Stimulated activated CD4-positive, alpha-beta T cell treated with anti-CD3 and anti-CD28 coated beads, Interleukin-12 subunit alpha, Interleukin-12 subunit beta, amount 100 ng/mL, for 4 hours (primary cell): ENCODE data around the gene RPL7A.
A peak's percentile ranks its signal among the peaks of the same experiment; 100 is the strongest.
"Not testable (repeated sequence)": the region's sequence is repeated elsewhere in the genome, so short reads cannot be mapped to it uniquely, and the experiment has no call there.

Experiments used
- DNase-seq: peaks from one replicate; pipeline ENCODE4 v3.0.0-alpha.2; 2020

RPL7A gene

DNA sequence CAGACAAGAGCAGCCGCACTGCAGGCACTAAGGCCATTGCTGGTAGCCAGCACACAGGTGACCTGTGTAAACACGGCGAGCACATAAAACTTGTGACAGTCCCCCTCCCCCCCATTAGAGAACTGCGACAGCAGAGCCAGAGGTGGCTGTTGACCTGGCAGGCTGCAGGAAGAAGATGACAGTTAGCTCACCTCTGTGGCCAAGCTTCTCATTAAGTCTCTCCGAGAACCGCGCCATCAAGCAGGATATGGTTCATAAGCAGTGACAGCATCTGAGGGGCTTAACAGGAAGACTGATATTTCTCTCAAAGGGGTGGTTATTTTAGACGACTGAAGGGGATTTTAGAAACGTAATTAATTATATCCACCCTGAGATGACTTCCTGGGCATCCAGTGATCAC, 22.7 kb downstream of the RPL7A start:
- no peak for DNase-seq

DNA sequence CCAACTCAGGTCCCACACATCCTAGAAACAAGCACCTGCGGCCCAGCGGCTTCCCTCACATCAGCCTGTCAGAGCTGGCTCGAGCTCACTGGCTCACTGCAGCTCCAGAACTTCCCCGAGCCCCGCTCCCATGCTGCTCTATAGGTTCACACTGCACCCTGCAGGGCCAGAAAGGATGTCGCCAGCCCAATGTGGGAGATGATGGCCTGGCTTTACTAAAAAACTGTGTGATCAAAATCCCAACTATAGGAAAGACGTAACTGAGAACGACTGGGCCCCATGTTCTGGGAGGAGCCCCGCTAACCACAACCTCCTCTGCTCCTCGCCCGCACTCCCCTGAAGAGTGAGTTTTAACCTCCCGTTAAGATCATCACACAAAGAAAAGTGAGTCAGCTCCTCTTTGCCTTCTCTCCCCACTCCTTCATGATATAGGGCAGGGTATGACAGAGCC, 23.3 kb downstream of the RPL7A start:
- DNase-seq = peak; percentile 63

DNA sequence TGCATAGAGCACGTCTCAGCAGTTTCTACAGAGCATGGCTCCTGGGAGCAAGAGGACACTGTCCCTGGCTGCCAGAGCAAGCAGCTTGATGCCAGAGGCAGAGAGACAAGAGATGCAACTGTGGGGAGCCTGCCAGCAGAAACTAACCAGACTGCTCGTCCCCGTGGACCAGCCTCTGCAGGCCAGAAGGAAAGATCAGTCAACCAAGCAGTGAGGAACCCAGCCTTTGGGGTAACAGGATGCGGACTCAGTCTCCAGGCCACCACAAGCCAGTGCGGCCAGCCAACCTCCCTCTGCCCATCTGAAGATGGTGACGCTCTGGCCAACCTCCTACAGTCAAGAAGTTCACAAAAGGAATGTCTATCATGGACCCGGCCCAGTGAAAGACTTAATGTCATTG, 24.1 kb downstream of the RPL7A start:
- DNase-seq = no peak

DNA sequence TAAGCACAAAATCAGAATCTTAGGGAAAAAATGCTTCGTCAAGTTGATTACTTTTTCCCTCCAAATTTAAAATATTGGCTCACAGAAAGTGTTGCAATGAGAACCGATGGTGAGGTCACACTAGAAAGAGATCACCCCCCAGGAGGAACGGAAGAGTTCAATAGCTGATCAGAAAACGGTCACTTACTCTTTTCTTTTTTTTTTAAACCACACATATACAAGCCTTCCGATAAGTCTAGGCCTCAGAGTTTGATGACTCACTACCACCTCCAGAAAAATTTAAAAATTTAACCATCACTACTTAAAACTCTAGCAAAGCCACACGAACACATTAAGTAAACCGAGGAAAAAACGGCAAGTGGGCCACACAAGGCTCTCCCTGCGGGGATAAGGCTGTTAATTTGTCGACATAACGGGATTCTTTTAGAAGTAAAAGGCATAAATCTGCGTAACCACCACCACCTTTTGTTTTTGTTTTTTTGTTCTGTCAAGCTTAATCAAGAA, 26.6 kb downstream of the RPL7A start:
- DNase-seq = no peak

DNA sequence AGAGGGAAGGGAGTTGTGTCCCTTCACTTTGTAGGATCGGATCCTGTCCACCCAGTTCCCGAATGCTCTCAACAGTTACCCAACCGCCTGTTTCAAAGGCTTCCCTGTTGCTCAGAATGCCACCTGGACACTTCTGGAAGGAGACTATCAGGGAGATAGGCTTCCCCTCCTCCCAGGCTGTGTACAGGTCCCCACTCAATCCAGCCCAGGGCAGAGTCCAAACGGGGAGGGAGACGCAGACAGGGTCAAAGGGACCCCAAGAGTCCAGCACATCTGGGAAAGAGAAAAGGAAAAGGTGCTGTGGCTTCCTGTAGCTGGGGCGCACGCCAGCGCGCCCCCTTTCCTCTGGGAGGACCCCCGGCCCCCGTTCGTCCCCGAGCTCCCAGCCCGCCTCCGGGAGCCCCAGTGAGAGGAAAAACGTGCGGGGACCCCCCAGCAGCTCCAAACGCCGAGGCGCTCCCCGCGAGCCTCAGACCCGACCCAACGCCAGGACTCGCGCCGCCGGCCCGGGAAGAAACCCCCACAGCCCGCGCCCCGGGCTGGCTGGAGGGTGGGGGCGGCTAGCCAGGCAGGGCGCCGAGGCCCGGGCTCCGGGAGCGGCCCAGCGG, 27.2 kb downstream of the RPL7A start:
- DNase-seq = no peak

DNA sequence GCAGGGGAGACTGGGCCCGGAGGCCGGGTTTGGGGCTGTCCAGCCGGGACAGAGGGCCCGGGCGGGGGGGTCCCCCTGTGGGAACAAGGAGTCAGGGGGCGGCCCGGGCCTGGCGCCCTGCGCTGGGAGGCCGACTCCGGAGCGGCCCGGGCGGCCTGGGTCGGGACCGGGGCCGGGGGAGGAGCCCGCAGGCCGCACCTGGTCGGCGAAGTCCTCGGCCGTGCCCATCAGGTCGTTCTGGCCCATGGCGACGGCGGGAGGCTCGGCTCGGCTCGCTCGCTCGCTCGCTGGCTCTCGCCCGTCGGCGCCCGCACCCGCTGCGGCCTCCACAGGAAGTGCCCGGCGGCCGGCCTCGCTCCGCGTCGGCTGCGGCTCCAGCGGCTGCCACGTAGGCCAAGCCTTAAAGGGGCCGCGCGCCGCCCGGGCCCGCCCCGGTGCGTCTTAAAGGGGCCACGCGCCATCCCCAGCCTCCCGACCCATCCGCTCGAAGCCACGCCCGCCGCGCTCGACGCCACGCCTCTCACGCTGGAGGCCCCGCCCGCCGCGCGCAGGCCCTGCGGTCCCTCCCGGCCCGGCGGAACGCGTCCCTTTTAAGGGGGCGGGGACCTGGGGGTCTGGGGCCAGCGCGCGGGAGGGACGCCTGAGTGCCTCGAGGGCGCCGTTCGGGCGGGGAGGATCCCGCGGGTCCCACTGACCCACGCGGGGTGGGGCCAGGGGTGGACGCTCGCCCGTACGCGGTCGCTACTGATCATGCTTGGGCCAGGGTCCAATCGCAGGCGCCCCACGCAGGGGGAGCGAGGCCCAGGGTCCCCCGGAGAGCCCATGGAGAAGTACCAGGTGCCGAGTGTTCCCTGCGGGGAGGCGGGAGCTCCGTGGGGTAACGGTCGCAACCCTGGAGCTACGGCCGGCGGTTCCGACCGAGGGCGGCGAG, 28.0 kb downstream of the RPL7A start, which contains the start of the genes STKLD1 and SURF4:
STKLD1 (plus strand) TSS at position 643 of the 931 bp plus-strand sequence; CDS start at position 751, 108 bp downstream.
SURF4 (minus strand) TSS at position 337 of the 931 bp plus-strand sequence; CDS start at position 246, 91 bp downstream.
- peak; percentile 96 for DNase-seq

DNA sequence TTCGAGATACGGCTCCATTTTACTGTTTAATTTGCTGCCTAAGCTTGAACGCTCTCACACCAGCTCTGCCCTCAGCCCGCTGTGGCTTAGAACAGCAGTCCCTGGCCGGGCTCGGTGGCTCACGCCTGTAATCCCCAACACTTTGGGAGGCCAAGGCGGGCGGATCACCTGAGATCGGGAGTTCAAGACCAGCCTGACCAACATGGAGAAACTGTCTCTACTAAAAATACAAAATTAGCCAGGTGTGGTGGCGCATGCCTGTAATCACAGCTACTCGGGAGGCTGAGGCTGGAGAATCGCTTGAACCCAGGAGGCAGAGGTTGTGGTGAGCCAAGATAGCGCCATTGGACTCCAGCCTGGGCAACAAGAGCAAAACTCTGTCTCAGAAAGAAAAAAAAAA, 29.3 kb downstream of the RPL7A start:
- DNase-seq = not testable (repeated sequence)

DNA sequence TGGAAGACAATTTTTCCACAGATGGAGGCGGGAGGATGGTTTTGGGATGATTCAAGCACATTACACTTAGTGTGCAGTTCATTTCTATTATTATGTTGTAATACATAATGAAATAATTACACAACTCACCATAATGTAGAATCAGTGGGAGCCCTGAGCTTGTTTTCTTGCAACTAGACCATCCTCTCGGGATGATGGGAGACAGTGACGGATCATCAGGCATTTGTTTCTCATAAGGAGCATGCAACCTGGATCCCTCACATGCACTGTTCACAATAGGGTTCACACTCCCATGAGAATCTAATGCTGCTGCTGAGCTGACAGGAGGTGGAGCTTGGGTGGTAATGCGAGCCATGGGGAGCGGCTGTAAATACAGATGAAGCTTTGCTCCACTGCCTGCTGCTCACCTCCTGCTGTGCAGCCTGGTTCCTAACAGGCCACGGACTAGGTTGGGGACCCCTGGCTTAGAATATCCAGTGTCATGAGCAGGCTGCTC, 29.8 kb downstream of the RPL7A start:
- no peak for DNase-seq

DNA sequence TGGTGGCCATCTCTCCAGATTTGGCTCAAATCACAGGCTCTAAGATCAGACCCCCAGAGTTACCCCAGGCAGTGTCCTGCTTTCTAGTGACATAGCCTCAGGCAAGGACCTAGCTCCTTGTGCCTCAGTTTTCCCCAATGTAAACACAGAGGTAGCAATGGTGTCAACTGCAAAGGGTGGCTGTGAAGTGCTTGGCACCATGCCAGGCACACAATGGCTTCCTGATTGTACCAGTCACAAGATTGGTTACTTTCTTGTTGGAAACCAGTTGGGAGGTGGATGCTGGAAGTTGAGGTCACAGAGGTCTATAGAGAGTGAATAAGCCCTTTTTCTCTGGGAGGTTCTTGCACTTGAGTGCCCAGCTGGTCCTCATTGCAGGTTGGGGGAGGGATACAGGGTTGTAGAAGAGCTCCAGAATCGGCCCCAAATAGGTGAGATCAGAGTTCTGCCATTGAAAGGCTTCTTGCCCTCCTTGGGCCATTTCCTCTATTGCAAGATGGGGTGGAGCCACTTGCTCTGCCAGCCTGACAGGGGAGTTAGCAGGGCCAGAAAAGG, 30.5 kb downstream of the RPL7A start:
- no peak for DNase-seq

DNA sequence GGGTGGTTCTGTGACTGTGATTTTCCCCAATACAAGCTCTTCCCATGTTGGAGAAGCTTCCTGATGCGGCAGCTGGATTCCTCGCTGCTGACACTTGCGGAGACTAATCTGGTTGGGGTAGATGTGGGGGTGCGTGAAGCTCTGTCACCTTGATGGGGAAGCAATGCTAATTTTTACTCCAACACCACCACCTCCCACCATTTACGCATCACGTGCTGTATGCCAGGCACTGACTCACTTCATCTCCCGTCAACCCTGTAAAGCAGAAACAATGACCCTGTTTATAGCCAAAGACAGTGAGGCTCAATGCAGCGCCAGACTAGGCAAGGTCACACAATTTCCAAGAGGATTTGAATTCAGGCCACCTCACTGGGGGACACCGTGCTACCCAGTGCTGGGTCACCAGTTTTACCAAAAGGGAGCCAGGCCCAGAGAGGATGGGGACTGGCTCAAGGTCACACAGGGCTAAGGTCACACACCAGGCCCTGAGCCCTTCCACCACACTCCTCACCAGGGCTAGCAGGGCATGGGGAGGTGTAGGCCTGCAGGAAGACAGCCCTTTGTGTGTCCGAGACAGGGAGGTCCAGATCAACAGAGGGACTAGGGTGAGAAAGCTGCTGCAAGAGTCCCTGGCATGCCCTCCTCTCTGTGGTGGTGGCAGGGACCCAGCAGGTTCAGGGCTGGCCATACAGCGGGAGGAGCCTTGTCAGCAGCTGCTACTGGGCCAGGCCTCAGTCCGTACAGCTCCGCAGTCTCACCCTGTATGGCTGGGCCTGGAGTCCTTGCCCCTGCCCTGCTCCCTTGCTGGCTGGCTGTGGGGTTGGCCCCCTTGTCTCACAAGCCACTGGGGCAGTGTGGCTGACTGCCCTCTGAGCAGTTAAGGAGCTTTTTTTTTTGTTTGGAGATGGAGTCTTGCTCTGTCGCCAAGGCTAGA, 31.4 kb downstream of the RPL7A start:
- DNase-seq = no peak

DNA sequence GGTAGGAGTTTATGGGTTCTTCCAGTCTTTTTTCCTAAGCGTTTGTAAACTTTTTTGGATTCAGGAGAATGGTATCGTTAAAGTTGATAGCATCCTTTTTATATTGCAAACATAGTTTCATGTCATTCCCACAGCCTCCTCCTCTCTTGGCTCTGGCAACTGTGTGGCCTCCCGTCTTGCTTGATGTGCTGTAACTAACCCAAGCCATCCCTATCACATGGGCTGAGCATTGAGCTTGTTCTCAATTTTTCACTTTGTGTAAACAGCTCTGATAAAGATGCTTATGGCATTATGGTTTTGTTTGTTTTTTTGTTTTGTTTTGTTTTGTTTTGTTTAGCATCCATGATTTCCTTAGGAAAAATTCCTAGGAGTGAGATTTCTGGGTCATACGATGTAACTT, 32.7 kb downstream of the RPL7A start:
- DNase-seq = no peak

DNA sequence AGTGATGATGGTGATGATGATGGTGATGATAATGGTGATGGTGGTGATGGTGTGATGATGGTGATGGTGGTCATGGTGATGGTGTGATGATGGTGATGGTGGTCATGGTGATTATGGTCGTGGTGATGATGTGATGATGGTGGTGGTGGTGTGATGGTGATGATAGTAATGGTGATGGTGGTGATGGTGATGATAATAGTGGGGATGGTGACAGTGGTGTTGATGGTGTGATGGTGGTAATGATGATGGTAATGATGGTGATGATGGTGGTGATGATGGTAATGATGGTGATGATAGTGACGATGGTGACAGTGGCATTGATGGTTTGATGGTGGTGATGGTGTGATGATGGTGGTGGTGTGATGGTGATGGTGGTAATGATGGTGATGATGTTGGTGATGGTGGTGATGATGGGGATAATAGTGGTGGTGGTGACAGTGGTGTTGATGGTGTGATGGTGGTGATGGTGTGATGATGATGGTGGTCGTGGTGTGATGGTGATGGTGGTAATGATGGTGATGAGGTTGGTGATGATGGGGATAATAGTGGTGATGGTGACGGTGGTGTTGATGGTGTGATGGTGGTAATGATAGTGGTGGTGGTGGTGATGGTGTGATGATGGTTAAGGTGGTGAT, 34.6 kb downstream of the RPL7A start:
- DNase-seq = no peak

DNA sequence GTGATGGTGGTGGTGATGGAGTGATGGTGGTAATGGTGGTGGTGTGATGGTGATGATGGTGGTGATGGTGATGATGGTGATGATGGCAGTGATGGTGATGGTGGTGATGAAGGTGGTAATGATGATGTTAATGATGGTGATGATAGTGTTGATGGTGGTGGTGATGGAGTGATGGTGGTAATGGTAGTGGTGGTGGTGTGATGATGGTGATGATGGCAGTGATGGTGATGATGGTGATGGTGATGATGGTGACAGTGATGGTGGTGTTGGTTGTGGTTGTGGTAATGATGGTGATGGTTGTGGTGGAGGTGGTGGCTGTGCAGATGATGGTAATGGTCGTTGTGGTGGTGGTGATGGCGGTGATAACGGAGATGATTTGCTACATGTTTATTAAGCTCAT, 35.4 kb downstream of the RPL7A start:
- DNase-seq = no peak

DNA sequence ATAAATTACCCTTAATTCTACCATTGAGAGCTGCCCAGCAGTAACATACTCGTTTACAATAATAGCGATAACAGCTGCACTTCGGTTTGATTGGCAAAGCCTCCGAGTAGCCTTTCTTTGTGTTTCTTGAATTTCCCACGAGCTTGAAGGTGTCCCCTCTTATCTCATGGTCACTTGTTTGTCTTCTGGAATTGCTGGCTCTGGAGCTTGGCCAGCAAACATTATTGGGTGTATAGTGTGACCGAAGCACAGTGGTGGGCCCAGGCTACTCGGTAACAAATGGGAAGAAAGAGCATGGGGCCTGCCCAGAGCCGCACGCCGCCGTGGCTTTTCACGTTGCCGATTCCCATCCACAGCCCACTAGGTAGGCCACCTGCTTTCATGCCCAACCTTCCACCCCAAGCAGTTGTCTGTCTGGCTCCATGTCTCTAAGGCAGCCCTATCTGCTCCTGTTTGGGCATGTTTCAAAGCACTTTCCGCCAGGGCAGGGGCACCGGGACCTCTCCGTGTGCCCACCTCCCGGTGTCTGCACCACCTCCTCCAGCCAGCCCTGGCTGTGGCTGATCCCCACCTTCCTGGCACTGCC, 36.8 kb downstream of the RPL7A start:
- no peak for DNase-seq

DNA sequence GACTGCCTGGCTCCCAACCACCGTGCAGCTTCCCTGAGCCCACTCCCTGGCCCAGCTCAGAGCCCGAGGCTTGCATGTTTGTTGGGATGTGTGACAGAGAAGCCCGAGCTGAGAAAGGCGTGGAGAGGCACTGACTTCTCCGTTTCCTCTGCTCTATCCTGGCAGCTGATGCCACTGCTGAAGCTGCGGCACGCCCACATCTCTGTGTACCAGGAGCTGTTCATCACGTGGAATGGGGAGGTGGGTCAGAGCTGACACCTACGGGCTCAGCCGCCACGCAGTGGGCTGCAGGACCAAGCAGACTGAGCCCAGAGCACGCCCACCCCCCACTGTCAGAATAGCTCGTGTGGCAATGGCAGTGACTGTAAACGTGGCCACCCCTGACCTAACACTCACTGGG, 37.4 kb downstream of the RPL7A start:
- DNase-seq = no peak

DNA sequence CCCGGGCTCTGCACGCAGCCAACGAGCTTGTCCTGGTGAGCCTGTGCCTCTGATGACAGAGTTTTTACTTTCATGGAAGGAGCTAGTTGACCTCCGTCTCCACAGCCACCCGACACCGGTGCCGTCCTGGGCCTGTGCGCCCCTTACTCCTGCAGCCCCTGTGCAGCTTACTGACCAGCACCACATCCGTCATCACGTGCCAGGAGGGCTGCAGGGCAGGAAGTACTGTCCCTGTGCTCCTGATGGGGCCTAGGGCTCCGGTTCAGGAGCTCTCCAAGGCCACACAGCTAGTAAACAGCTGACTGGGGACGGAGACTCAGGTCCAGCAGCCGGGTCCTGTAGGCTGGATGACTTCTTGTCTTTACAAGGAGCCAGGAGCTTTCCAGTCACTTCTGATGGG, 38.3 kb downstream of the RPL7A start:
- DNase-seq = no peak

DNA sequence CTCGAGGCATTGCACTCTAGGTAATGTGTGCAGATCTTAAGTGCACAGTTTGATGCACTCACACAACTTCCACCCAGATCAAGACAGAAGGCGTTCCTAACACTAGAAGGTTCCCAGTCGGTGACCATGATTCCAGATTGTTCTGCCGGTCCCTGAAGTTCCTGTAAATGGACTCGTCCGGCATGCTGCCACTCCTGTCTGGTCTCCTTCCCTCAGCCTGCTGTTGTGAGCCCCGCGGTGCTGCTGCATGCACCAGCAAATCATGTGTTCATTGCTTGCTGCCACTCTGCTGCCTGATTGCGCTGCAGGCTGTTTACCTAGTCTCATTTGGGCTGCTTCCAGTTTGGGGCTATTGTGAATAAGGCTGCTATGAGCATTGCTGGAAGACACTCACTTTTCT, 39.7 kb downstream of the RPL7A start:
- no peak for DNase-seq

DNA sequence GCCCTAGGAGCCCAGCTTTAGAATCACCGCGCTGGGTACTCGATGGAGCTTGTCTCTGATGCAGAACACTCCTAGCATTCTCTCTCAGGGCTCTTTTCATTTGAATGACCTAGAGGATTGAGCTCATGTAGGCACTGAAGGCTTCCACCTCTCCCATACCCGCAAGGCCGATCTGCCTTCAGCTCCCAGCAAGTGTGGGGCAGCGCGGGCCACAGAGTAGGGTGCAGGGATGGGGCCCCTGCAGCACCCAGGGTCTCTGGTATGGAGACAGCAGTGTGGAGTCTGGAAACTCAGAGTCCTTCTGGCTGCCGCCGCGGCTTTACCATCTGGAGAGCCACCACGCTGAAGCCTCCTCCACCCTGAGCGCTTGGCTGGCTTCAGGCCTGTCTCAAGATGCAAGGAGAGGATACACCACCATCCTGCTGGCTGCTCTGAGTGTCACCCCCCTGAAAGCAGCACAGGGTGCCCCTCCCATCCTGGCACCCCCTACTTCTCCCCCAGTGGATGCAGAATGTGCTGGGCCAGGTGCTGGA, 41.1 kb downstream of the RPL7A start:
- no peak for DNase-seq

DNA sequence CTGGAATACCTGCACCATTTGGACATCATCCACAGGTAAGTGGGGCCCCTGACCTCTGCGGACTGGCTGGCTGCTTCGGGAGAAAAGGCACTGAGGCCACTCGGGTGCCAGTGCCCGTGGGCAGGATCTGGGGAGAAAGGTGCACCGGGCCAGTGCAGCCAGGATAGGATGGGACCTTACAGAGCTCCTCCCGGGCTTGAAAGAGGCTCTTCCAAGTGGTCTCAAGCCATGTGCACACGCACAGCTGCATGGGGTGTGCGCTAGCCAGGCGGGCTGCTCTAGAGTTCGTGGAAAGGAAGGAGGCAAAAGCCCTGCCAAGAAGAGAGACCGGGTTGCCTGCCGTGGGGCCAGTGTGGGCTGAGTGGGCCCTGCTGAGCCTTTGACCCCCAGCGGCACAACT, 41.5 kb downstream of the RPL7A start:
- DNase-seq = no peak

DNA sequence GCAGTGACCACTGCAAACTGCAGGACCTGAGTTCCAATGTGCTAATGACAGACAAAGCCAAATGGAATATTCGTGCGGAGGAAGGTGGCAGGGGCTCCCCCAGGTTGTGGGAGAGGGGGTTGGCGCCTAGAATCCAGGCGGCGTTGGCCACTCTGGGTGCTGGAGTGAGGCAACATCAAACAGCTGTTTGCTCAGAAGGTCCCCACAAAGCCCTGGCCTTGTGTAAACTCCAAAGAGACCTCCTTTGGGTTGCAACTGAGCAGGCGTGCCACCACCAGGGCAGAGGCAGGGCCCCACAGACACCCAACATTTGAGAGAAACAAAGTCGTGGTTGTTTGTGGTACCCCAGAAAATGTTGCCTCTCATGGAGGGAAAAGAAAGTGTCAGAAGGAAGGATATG, 42.7 kb downstream of the RPL7A start:
- no peak for DNase-seq

DNA sequence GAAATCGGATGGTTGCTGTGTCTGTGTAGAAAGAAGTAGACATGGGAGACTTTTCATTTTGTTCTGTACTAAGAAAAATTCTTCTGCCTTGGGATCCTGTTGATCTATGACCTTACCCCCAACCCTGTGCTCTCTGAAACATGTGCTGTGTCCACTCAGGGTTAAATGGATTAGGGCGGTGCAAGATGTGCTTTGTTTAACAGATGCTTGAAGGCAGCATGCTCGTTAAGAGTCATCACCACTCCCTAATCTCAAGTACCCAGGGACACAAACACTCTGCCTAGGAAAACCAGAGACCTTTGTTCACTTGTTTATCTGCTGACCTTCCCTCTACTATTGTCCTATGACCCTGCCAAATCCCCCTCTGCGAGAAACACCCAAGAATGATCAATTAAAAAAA, 43.4 kb downstream of the RPL7A start:
- DNase-seq = not testable (repeated sequence)
